ENCODE results near the gene ADCY9. TPM values are rescaled to one million over a fixed set of nuclear protein-coding genes. Genes with fewer than 3 reads are reported as not detected.

ADCY9 gene
- total RNA-seq, 1 donor from 2014 or later: 9.6 TPM

GRCh38 chr16:3979070-3979469, 137.2 kb downstream of the ADCY9 start:
- Mint-ChIP-seq H3K4me3 (no peak overlapping the region), H3K36me3 (ENCODE audit: low read depth) (peaks cover 10% of the 10 kb centered on the region), H3K27ac (no peak overlapping the region), H3K4me1 (peaks cover 7% of the 10 kb centered on the region), H3K27me3 (no peaks in the 10 kb centered on the region), H3K9me3 (no peaks in the 10 kb centered on the region)
- no peak for DNase-seq
- intact Hi-C loops (cut with micrococcal nuclease): no loop called here

GRCh38 chr16:3977376-3977775, 138.9 kb downstream of the ADCY9 start:
- no peak overlapping the region for H3K27ac Mint-ChIP-seq
- intact Hi-C loops (cut with micrococcal nuclease): no loop called here
- no peak overlapping the region for H3K4me3 Mint-ChIP-seq
- no peaks in the 10 kb centered on the region for H3K9me3 Mint-ChIP-seq
- DNase-seq: no peak
- no peaks in the 10 kb centered on the region for H3K4me1 Mint-ChIP-seq
- H3K27me3 Mint-ChIP-seq: no peaks in the 10 kb centered on the region
- H3K36me3 Mint-ChIP-seq (ENCODE audit: low read depth): peaks cover 6% of the 10 kb centered on the region

GRCh38 chr16:3974751-3975150, 141.5 kb downstream of the ADCY9 start:
- intact Hi-C loops (cut with micrococcal nuclease): no loop called here
- Mint-ChIP-seq H3K27ac (no peak overlapping the region), H3K36me3 (ENCODE audit: low read depth) (peaks cover 6% of the 10 kb centered on the region), H3K27me3 (no peaks in the 10 kb centered on the region), H3K4me1 (peaks cover 1% of the 10 kb centered on the region), H3K9me3 (no peaks in the 10 kb centered on the region), H3K4me3 (no peak overlapping the region)
- no peak for DNase-seq

- H3K27me3 Mint-ChIP-seq: no peaks in the 10 kb centered on the region
- H3K4me1 Mint-ChIP-seq: peaks cover 1% of the 10 kb centered on the region
- H3K9me3 Mint-ChIP-seq: no peaks in the 10 kb centered on the region
- DNase-seq: no peak
- peaks cover 2% of the 10 kb centered on the region for H3K36me3 Mint-ChIP-seq (ENCODE audit: low read depth)
- intact Hi-C loops (cut with micrococcal nuclease): no loop called here
- no peak overlapping the region for H3K27ac Mint-ChIP-seq
- no peak overlapping the region for H3K4me3 Mint-ChIP-seq
Observed at GRCh38 chr16:3971706-3972105, 144.5 kb downstream of the ADCY9 start.

- no peaks in the 10 kb centered on the region for H3K9me3 Mint-ChIP-seq
- H3K4me1 Mint-ChIP-seq: peaks cover 1% of the 10 kb centered on the region
- intact Hi-C loops (cut with micrococcal nuclease): no loop called here
- H3K36me3 Mint-ChIP-seq (ENCODE audit: low read depth): peaks cover 5% of the 10 kb centered on the region
- H3K27ac Mint-ChIP-seq: no peak overlapping the region
- no peak for DNase-seq
- H3K27me3 Mint-ChIP-seq: no peaks in the 10 kb centered on the region
- no peak overlapping the region for H3K4me3 Mint-ChIP-seq
Observed at GRCh38 chr16:3971261-3971660, 145.0 kb downstream of the ADCY9 start.

GRCh38 chr16:3968551-3968950, 147.7 kb downstream of the ADCY9 start:
- Mint-ChIP-seq H3K27ac (no peak overlapping the region), H3K4me3 (no peak overlapping the region), H3K27me3 (no peaks in the 10 kb centered on the region), H3K9me3 (no peaks in the 10 kb centered on the region), H3K36me3 (ENCODE audit: low read depth) (peaks cover 15% of the 10 kb centered on the region), H3K4me1 (peaks cover 2% of the 10 kb centered on the region)
- DNase-seq: no peak
- intact Hi-C loops (cut with micrococcal nuclease): loop anchor here (10.0 kb wide), 1 partner anchor 146 kb away; the partner anchor contains the start of gene ADCY9

GRCh38 chr16:3966681-3967080, 149.6 kb downstream of the ADCY9 start:
- H3K9me3 Mint-ChIP-seq: peaks cover 3% of the 10 kb centered on the region
- DNase-seq: no peak
- H3K27me3 Mint-ChIP-seq: peaks cover 6% of the 10 kb centered on the region
- no peak overlapping the region for H3K4me3 Mint-ChIP-seq
- peaks cover 19% of the 10 kb centered on the region for H3K36me3 Mint-ChIP-seq (ENCODE audit: low read depth)
- no peak overlapping the region for H3K27ac Mint-ChIP-seq
- intact Hi-C loops (cut with micrococcal nuclease): loop anchor here (10.0 kb wide), 1 partner anchor 148 kb away; the partner anchor contains the start of gene ADCY9
- H3K4me1 Mint-ChIP-seq: peaks cover 12% of the 10 kb centered on the region

GRCh38 chr16:3965781-3966582, 150.3 kb downstream of the ADCY9 start:
- peaks cover 3% of the 10 kb centered on the region for H3K9me3 Mint-ChIP-seq
- H3K4me3 Mint-ChIP-seq: no peak overlapping the region
- peaks cover 15% of the 10 kb centered on the region for H3K4me1 Mint-ChIP-seq
- peaks cover 6% of the 10 kb centered on the region for H3K27me3 Mint-ChIP-seq
- H3K27ac Mint-ChIP-seq: no peak overlapping the region
- H3K36me3 Mint-ChIP-seq (ENCODE audit: low read depth): peaks cover 19% of the 10 kb centered on the region
- no peak for DNase-seq
- intact Hi-C loops (cut with micrococcal nuclease): loop anchor here (10.0 kb wide), 1 partner anchor 149 kb away; the partner anchor contains the start of gene ADCY9

- H3K4me3 Mint-ChIP-seq: no peak overlapping the region
- H3K4me1 Mint-ChIP-seq: peaks cover 21% of the 10 kb centered on the region
- peaks cover 6% of the 10 kb centered on the region for H3K27me3 Mint-ChIP-seq
- no peak overlapping the region for H3K27ac Mint-ChIP-seq
- DNase-seq: no peak
- H3K9me3 Mint-ChIP-seq: peaks cover 3% of the 10 kb centered on the region
- H3K36me3 Mint-ChIP-seq (ENCODE audit: low read depth): peaks cover 19% of the 10 kb centered on the region
- intact Hi-C loops (cut with micrococcal nuclease): loop anchor here (10.0 kb wide), 1 partner anchor 149 kb away; the partner anchor contains the start of gene ADCY9
Observed at GRCh38 chr16:3965306-3965705, 150.9 kb downstream of the ADCY9 start.

- H3K9me3 Mint-ChIP-seq: peaks cover 3% of the 10 kb centered on the region
- peaks cover 6% of the 10 kb centered on the region for H3K27me3 Mint-ChIP-seq
- intact Hi-C loops (cut with micrococcal nuclease): loop anchor here (10.0 kb wide), 1 partner anchor 150 kb away; the partner anchor contains the start of gene ADCY9
- no peak for DNase-seq
- no peak overlapping the region for H3K27ac Mint-ChIP-seq
- H3K36me3 Mint-ChIP-seq (ENCODE audit: low read depth): peaks cover 19% of the 10 kb centered on the region
- H3K4me1 Mint-ChIP-seq: peaks cover 21% of the 10 kb centered on the region
- H3K4me3 Mint-ChIP-seq: no peak overlapping the region
Observed at GRCh38 chr16:3964686-3965290, 151.5 kb downstream of the ADCY9 start.

- H3K9me3 Mint-ChIP-seq: peaks cover 3% of the 10 kb centered on the region
- peaks cover 21% of the 10 kb centered on the region for H3K4me1 Mint-ChIP-seq
- DNase-seq: no peak
- intact Hi-C loops (cut with micrococcal nuclease): loop anchor here (10.0 kb wide), 1 partner anchor 151 kb away; the partner anchor contains the start of gene ADCY9
- peaks cover 19% of the 10 kb centered on the region for H3K36me3 Mint-ChIP-seq (ENCODE audit: low read depth)
- no peak overlapping the region for H3K27ac Mint-ChIP-seq
- H3K27me3 Mint-ChIP-seq: peaks cover 6% of the 10 kb centered on the region
- H3K4me3 Mint-ChIP-seq: no peak overlapping the region
Observed at GRCh38 chr16:3963886-3964685, 152.2 kb downstream of the ADCY9 start.

- intact Hi-C loops (cut with micrococcal nuclease): loop anchor here (10.0 kb wide), 1 partner anchor 152 kb away; the partner anchor contains the start of gene ADCY9
- peaks cover 21% of the 10 kb centered on the region for H3K4me1 Mint-ChIP-seq
Observed at GRCh38 chr16:3963203-3963602, 153.0 kb downstream of the ADCY9 start.

GRCh38 chr16:3961449-3961849, 154.8 kb downstream of the ADCY9 start:
- Mint-ChIP-seq H3K4me3 (no peak overlapping the region), H3K36me3 (ENCODE audit: low read depth) (peaks cover 16% of the 10 kb centered on the region), H3K9me3 (peaks cover 3% of the 10 kb centered on the region), H3K27ac (no peak overlapping the region), H3K27me3 (peaks cover 17% of the 10 kb centered on the region), H3K4me1 (peaks cover 23% of the 10 kb centered on the region)
- intact Hi-C loops (cut with micrococcal nuclease): loop anchor here (10.0 kb wide), 1 partner anchor 153 kb away; the partner anchor contains the start of gene ADCY9
- no peak for DNase-seq

More at GRCh38 chr16:3963203-3963602, 153.0 kb downstream of the ADCY9 start:
- peaks cover 8% of the 10 kb centered on the region for H3K27me3 Mint-ChIP-seq
- peaks cover 19% of the 10 kb centered on the region for H3K36me3 Mint-ChIP-seq (ENCODE audit: low read depth)
- peak; percentile 67 for DNase-seq
- peaks cover 3% of the 10 kb centered on the region for H3K9me3 Mint-ChIP-seq
- H3K4me3 Mint-ChIP-seq: peak overlapping the region; percentile 48
- H3K27ac Mint-ChIP-seq: peak overlapping the region; percentile 60

Data from activated CD4-positive, alpha-beta T cell treated with anti-CD3 and anti-CD28 coated beads, Interleukin-2, amount 10 ng/mL, durations not matched to agents 24 days and 14 days (primary cell).